ENCODE results near the gene JAK1.

JAK1 gene

DNA sequence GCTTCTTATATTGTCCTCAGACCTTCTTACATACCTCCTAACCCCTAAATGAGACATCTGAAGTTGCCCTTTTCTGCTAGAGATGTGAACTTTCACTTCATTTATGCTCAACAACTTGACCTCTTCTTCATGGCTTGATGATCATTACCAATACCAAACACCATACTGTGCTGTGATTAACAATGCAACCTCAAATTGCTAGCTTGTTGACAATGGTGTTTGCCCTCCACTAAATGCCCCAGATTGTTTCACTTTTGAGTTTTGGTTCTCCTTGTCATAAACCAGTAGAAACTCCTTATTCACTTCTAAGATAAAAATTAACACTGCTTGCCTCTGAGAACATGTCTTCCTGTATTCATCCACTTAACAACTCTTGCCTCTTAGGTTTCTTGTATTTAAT is 5.6 kb downstream of the JAK1 start:
- no peak overlapping the region for H3K4me3 ChIP-seq (replicated peaks; ENCODE audit: low read depth, low read length)
- TF ChIP-seq, protein P1, sequence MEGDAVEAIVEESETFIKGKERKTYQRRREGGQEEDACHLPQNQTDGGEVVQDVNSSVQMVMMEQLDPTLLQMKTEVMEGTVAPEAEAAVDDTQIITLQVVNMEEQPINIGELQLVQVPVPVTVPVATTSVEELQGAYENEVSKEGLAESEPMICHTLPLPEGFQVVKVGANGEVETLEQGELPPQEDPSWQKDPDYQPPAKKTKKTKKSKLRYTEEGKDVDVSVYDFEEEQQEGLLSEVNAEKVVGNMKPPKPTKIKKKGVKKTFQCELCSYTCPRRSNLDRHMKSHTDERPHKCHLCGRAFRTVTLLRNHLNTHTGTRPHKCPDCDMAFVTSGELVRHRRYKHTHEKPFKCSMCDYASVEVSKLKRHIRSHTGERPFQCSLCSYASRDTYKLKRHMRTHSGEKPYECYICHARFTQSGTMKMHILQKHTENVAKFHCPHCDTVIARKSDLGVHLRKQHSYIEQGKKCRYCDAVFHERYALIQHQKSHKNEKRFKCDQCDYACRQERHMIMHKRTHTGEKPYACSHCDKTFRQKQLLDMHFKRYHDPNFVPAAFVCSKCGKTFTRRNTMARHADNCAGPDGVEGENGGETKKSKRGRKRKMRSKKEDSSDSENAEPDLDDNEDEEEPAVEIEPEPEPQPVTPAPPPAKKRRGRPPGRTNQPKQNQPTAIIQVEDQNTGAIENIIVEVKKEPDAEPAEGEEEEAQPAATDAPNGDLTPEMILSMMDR (IDR thresholded peaks at IDR 0.05; ENCODE audit: low read length, missing control alignments), result no peak
- no peak for DNase-seq (ENCODE audit: low read depth)

DNA sequence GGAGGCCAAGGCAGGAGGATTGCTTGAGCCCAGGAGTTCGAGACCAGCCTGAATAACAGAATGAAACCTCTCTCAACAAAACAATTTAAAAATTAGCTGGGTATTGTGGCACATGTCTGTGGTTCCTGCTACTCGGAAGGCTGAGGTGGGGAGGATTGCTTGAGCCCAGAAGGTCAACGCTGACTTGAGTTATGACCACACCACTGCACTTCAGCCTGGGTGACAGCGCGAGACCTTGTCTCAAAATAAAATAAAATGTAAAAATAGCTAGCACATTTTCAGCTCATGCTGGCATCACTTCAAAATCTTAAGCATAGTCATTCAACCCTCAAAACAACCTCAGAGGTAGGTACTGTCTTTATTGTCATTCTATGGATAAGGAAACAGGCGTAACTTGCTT is 6.4 kb downstream of the JAK1 start:
- TF ChIP-seq, protein P1 (IDR thresholded peaks at IDR 0.05; ENCODE audit: low read length, missing control alignments), result no peak
- H3K4me3 ChIP-seq (replicated peaks; ENCODE audit: low read depth, low read length), result no peak overlapping the region
- DNase-seq (ENCODE audit: low read depth), result no peak

DNA sequence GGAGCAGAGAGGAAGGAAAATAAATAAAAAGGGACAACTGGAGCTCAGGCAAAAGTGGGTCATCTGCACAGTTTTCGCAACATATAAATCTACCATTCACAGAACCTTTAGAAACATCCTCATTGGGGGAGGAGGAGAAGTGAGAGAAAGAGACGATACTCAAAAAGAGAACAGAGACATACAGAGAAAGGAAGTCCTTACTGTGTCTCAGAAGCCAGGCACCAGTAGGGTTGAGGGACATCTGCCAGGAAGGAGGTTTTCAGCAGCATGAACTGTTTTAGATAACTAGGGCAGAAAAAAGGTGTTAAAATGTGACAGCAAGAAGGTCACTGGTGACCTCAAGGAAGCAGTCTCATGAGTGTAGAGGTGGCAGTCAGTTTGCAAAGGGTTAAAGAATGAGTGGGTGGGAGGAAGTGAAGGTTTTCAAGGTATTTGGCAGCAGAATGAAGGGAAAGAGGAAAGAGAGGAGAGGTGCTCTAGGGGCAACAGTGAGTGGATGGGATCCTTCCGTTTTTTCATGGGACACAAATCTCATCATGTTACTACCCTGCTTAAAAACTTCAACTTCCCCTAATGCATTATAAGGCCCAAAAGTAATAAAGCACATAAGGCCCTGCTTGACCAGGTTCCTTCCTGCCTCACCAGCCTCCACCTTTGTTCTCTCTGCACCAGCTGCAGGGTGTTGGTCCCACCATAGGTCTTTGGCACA is 9.5 kb downstream of the JAK1 start:
- DNase-seq (ENCODE audit: low read depth), result no peak
- no peak overlapping the region for H3K4me3 ChIP-seq (replicated peaks; ENCODE audit: low read depth, low read length)
- TF ChIP-seq, protein P1 (IDR thresholded peaks at IDR 0.05; ENCODE audit: low read length, missing control alignments), result no peak

DNA sequence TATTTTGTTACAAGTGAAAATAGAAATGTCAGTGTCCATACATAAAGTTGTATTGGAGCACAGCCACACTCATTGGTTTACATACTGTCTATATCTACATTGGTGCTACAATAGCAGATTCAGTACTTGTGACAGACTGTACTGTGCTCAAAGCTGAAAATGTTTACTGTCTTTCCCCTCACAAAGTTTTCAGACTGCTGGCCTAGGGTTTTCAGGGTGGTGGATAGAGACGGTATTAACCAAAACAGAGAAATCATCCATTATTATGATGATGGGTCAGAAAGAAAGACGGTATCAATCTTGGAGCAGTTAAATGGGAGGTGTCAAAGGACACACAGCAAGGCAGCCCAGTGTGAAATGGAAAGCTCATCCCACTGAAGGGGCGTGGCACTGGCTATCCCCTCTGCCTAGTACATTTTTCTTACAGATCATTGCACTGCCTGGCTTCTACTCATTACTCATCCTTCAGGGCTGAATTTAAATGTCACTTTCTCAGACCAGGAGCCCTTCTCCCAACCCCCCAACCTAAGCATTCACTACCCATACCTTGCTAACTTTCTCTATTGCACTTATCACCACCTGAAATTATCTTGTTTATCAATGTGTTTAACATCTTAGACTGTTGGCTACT is 10.2 kb downstream of the JAK1 start:
- DNase-seq (ENCODE audit: low read depth), result no peak
- TF ChIP-seq, protein P1 (IDR thresholded peaks at IDR 0.05; ENCODE audit: low read length, missing control alignments), result no peak
- H3K4me3 ChIP-seq (replicated peaks; ENCODE audit: low read depth, low read length), result no peak overlapping the region

DNA sequence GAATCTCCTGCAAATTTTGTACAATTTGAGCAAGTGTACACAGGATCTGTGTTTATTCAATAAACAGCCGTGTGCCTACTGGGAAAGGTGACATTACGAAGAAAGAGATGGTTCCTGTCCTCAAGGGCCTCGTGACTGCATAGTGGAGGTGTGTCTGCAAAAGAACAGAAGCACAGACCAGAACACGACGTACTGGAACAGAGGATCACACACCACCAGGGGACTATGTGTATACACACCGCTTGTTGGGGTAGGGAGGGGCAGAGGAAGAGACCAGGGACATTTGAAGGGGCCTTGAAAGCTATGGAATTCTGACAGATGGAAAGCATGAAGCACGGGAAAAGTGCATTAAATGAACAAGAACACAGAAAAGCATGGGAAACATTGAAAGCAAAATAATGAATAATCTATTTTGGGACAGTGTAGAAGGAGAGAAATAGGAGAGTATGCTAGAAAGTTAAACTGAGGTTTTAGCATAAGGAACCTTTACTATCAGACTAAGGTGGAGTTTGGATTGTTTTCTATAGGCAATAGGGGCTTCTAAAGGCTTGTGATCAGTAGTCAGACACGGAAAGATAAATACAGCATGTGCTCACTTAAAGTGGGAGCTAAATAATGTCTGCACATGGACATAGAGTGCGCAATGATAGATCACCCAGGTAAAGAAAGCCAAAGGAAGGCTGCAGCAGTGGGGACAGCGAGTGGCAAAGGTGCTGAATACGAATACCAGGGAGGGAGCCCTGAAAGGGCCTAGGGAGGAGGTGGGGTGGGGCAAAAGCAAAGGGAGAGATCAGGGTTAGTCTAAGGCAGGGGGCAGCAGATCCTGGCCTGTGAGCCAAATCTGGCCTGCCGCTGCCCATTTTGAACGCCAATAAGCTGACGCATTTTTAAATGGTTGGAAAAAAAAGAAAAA is 11.0 kb downstream of the JAK1 start:
- TF ChIP-seq, protein P1 (IDR thresholded peaks at IDR 0.05; ENCODE audit: low read length, missing control alignments), result no peak
- no peak for DNase-seq (ENCODE audit: low read depth)
- H3K4me3 ChIP-seq (replicated peaks; ENCODE audit: low read depth, low read length), result no peak overlapping the region

DNA sequence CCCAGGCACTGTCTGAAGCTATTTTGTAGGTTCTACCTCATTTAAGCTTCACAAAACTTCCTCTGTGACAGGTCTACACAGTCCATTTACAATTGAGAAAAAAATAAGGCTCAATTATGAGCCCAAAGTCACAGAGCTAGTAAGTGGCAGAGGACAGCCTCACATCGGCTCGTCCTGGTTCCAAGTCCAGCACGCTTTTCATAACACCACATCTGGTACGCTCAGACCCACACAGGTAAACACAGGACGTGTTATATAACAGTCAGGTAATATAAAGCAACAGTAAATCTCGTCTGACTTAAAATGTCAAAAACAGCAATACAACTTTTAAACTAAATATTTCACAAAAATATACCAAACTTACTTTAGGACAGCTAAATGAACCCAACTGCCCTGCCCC is 13.1 kb downstream of the JAK1 start:
- TF ChIP-seq, protein P1 (IDR thresholded peaks at IDR 0.05; ENCODE audit: low read length, missing control alignments), result no peak
- no peak for DNase-seq (ENCODE audit: low read depth)
- H3K4me3 ChIP-seq (replicated peaks; ENCODE audit: low read depth, low read length), result no peak overlapping the region

Data from fibroblast of pulmonary artery (primary cell).